PC-3 (cell line): ENCODE data around the gene FLAD1. TPM values are rescaled to one million over a fixed set of nuclear protein-coding genes. Genes with fewer than 3 reads are reported as not detected.
A peak's percentile ranks its signal among the peaks of the same experiment; 100 is the strongest.

Source experiments
- ATAC-seq: fragments of 200-7000 bp; cut with Tn5 transposase; 2 replicates; pipeline ENCODE4 v1.9.1; 2020; ENCODE audit warnings: mild to moderate bottlenecking, moderate library complexity
- BruUV-seq: library from RNA; stranded (reverse); fragments of 400-500 nt; replicated peaks from 2 replicates; lab custom pipeline; 2021; lab: Mats Ljungman, UMichigan
- CTCF ChIA-PET: fragments of 300-600 bp; sonication (Branson Sonifier 250); formaldehyde crosslinking; loops from one replicate; lab custom pipeline; 2022; ENCODE audit warnings: antibody characterized with exemption; lab: Charles Lee
- POLR2A ChIA-PET: fragments of 300-600 bp; sonication (Branson Sonifier 250); formaldehyde crosslinking; loops from one replicate; lab custom pipeline; 2022; ENCODE audit warnings: antibody characterized with exemption; ENCODE audit not compliant: unreplicated experiment; lab: Charles Lee
- DNase-seq: peaks from one replicate; pipeline ENCODE4 v3.0.0-alpha.2; 2015
- H2AFZ ChIP-seq: fragments of 300-600 bp; sonication (generic); 2 replicates; pipeline ENCODE4 v1.6.0; 2016; ENCODE audit warnings: antibody characterized with exemption, low read length
- H3F3A ChIP-seq: fragments of 300-600 bp; sonication (generic); one replicate; pipeline ENCODE4 v1.6.0; 2017; ENCODE audit warnings: antibody characterized with exemption, low read length, control low read depth, mild to moderate bottlenecking; ENCODE audit not compliant: unreplicated experiment
- H3K27ac ChIP-seq: fragments of 300-600 bp; sonication (generic); 2 replicates; pipeline ENCODE4 v1.5.1; 2016; ENCODE audit warnings: mild to moderate bottlenecking, low read length
- H3K27me3 ChIP-seq: fragments of 300-600 bp; sonication (generic); 2 replicates; pipeline ENCODE4 v1.6.1; 2016; ENCODE audit warnings: low read length, mixed read lengths
- H3K36me3 ChIP-seq: fragments of 300-600 bp; sonication (generic); 2 replicates; pipeline ENCODE4 v1.6.1; 2016; ENCODE audit warnings: low read depth, mixed run types, low read length, mixed read lengths
- H3K4me1 ChIP-seq: fragments of 300-600 bp; sonication (generic); 2 replicates; pipeline ENCODE4 v1.5.1; 2016; ENCODE audit warnings: low read length; ENCODE audit not compliant: insufficient read depth
- H3K4me2 ChIP-seq: fragments of 300-600 bp; sonication (generic); 2 replicates; pipeline ENCODE4 v1.6.0; 2016; ENCODE audit warnings: low read length
- H3K4me3 ChIP-seq: fragments of 300-600 bp; sonication (generic); 2 replicates; pipeline ENCODE4 v1.5.1; 2016; ENCODE audit warnings: mild to moderate bottlenecking, low read length, mixed read lengths
- H3K79me2 ChIP-seq: fragments of 300-600 bp; sonication (generic); 2 replicates; pipeline ENCODE4 v1.6.1; 2017; ENCODE audit warnings: low read length, mixed read lengths
- H3K9ac ChIP-seq: fragments of 300-600 bp; sonication (generic); 2 replicates; pipeline ENCODE4 v1.6.0; 2016; ENCODE audit warnings: mild to moderate bottlenecking, low read length
- H3K9me2 ChIP-seq: fragments of 300-600 bp; sonication (generic); replicated peaks from 2 replicates; pipeline ENCODE4 v1.6.1; 2016; ENCODE audit warnings: mixed run types, low read length, mixed read lengths
- H3K9me3 ChIP-seq: fragments of 300-600 bp; sonication (generic); 2 replicates; pipeline ENCODE4 v1.6.1; 2016; ENCODE audit warnings: low read length, mixed read lengths
- H4K20me1 ChIP-seq: fragments of 300-600 bp; sonication (generic); 2 replicates; pipeline ENCODE4 v1.6.1; 2016; ENCODE audit warnings: low read length, mixed read lengths
- CTCF ChIP-seq: fragments of 300-600 bp; sonication (generic); conservative IDR thresholded peaks from 2 replicates; pipeline ENCODE4 v1.5.1; 2017; ENCODE audit warnings: antibody characterized with exemption, low read depth, mild to moderate bottlenecking, low read length
- EZH2 ChIP-seq: fragments of 300-600 bp; sonication (generic); IDR thresholded peaks from one replicate; pipeline ENCODE4 v1.6.1; 2017; ENCODE audit warnings: antibody characterized with exemption, mild to moderate bottlenecking, low read length; ENCODE audit not compliant: unreplicated experiment
- EZH2phosphoT487 ChIP-seq: fragments of 300-600 bp; sonication (generic); IDR thresholded peaks from 2 replicates; pipeline ENCODE4 v1.6.1; 2018; ENCODE audit warnings: mild to moderate bottlenecking, antibody characterized with exemption, low read length, borderline replicate concordance
- intact Hi-C: fragments of 100-400 bp; cut with micrococcal nuclease; formaldehyde crosslinking; loops from 2 replicates; pipeline ENCODE4 v1.9.0; 2023
- total RNA-seq: library from RNA; depleted of rRNA; stranded (reverse); fragments of >200 nt; gene quantifications from 2 replicates; pipeline ENCODE4 v1.2.3, GENCODE V29; 2014

The FLAD1 gene
- total RNA-seq, 1 experiment from 2014 or later = 84.0 TPM

- ChIA-PET CTCF (no interaction called here), POLR2A (no interaction called here)
- Histone ChIP-seq H3K36me3 (peaks cover 37% of the 10 kb centered on the region), H3K9me3 (no peaks in the 10 kb centered on the region), H3K4me2 (peak overlapping the region; percentile 88; the same call in 1 of the 2 replicates), H2AFZ (no peak overlapping the region), H3K4me3 (no peak overlapping the region), H4K20me1 (no peaks in the 10 kb centered on the region), H3K27ac (no peak overlapping the region), H3K79me2 (peaks cover 35% of the 10 kb centered on the region), H3K27me3 (no peaks in the 10 kb centered on the region), H3K4me1 (peaks cover 37% of the 10 kb centered on the region), H3K9me2 (no peaks in the 10 kb centered on the region), H3K9ac (no peak overlapping the region), H3F3A (peaks cover 9% of the 10 kb centered on the region)
- ATAC-seq = no peak
- TF ChIP-seq CTCF = no peak
- no peak for TF ChIP-seq EZH2
- TF ChIP-seq EZH2phosphoT487 = no peak
- intact Hi-C loops = no loop called here
- BruUV-seq = no TSS peak
- DNase-seq = no peak
These were observed 14.4 kb upstream of the FLAD1 start for GRCh38 chr1:154968731-154969130.

- no TSS peak for BruUV-seq
- H3K4me1 ChIP-seq = peaks cover 37% of the 10 kb centered on the region
- no peaks in the 10 kb centered on the region for H3K9me2 ChIP-seq
- intact Hi-C loops = no loop called here
- H3K4me3 ChIP-seq = 0 out of 2 replicates have a peak overlapping the region, but pooled peaks have one; percentile 7
- DNase-seq = no peak
- H3F3A ChIP-seq = peaks cover 9% of the 10 kb centered on the region
- no peak for ATAC-seq
- no peak overlapping the region for H2AFZ ChIP-seq
- no peaks in the 10 kb centered on the region for H3K27me3 ChIP-seq
- H3K9me3 ChIP-seq = no peaks in the 10 kb centered on the region
- H3K27ac ChIP-seq = no peak overlapping the region
- ChIA-PET CTCF (no interaction called here), POLR2A (no interaction called here)
- H3K79me2 ChIP-seq = peaks cover 35% of the 10 kb centered on the region
- peaks cover 33% of the 10 kb centered on the region for H3K36me3 ChIP-seq
- H3K9ac ChIP-seq = no peak overlapping the region
- H3K4me2 ChIP-seq = peak overlapping the region; percentile 88; the same call in 1 of the 2 replicates
- TF ChIP-seq EZH2 = no peak
- TF ChIP-seq EZH2phosphoT487 = no peak
- H4K20me1 ChIP-seq = no peaks in the 10 kb centered on the region
These were observed 13.9 kb upstream of the FLAD1 start for GRCh38 chr1:154969246-154969645.

- H3F3A ChIP-seq = peaks cover 9% of the 10 kb centered on the region
- no peaks in the 10 kb centered on the region for H3K9me2 ChIP-seq
- ATAC-seq (no peak), DNase-seq (no peak)
- peak overlapping the region; percentile 89 for H3K9ac ChIP-seq
- no peaks in the 10 kb centered on the region for H3K9me3 ChIP-seq
- H3K4me1 ChIP-seq = peaks cover 37% of the 10 kb centered on the region
- peak overlapping the region; percentile 88 for H3K4me2 ChIP-seq
- no peaks in the 10 kb centered on the region for H3K27me3 ChIP-seq
- ChIA-PET POLR2A (no interaction called here), CTCF (no interaction called here)
- H4K20me1 ChIP-seq = no peaks in the 10 kb centered on the region
- BruUV-seq = no TSS peak
- no peak overlapping the region for H3K27ac ChIP-seq
- peaks cover 37% of the 10 kb centered on the region for H3K79me2 ChIP-seq
- H3K36me3 ChIP-seq = peaks cover 29% of the 10 kb centered on the region
- no peak overlapping the region for H2AFZ ChIP-seq
- H3K4me3 ChIP-seq = peak overlapping the region; percentile 35; the same call in 1 of the 2 replicates
- intact Hi-C loops = loop anchor here (5.0 kb wide), 2 partner anchors 92 to 167 kb away; partner anchors contain the start of genes EFNA4 and SLC50A1
- no peak for TF ChIP-seq EZH2
- no peak for TF ChIP-seq CTCF
- no peak for TF ChIP-seq EZH2phosphoT487
These were observed 13.2 kb upstream of the FLAD1 start for GRCh38 chr1:154969860-154970452.
